Activated CD4-positive, alpha-beta T cell treated with anti-CD3 and anti-CD28 coated beads, Interleukin-2, amount 50 U/mL, for 4 hours (primary cell): ENCODE results near the gene SHISA5.
"Not testable (repeated sequence)": the region's sequence is repeated elsewhere in the genome, so short reads cannot be mapped to it uniquely, and the experiment has no call there.

Experiments used
- DNase-seq, 2 experiments: peaks; one replicate each; pipeline ENCODE4 v3.0.0-alpha.2; 2020

SHISA5 gene

GRCh38 chr3:48476426-48477053 lies 27.4 kb downstream of the SHISA5 start:
- no peak for DNase-seq

GRCh38 chr3:48475188-48475587 lies 28.8 kb downstream of the SHISA5 start:
- no peak for DNase-seq

- no peak for DNase-seq
Observed at GRCh38 chr3:48474619-48475018, 29.4 kb downstream of the SHISA5 start.

GRCh38 chr3:48474031-48474430 lies 29.9 kb downstream of the SHISA5 start:
- not testable (repeated sequence) for DNase-seq

- no peak for DNase-seq
Observed at GRCh38 chr3:48473617-48473952, 30.4 kb downstream of the SHISA5 start.

GRCh38 chr3:48472923-48473616 lies 30.9 kb downstream of the SHISA5 start:
- DNase-seq = peak; percentile 93

GRCh38 chr3:48472673-48472922 lies 31.4 kb downstream of the SHISA5 start:
- DNase-seq = peak in 1 of 2 experiments; percentile 10

GRCh38 chr3:48470286-48470685 lies 33.7 kb downstream of the SHISA5 start:
- no peak for DNase-seq

- DNase-seq = no peak
Observed at GRCh38 chr3:48469046-48469915, 34.7 kb downstream of the SHISA5 start.

GRCh38 chr3:48468329-48468731 lies 35.6 kb downstream of the SHISA5 start:
- DNase-seq = no peak

- no peak for DNase-seq
Observed at GRCh38 chr3:48467473-48468267, 36.3 kb downstream of the SHISA5 start.

GRCh38 chr3:48467110-48467454 lies 36.9 kb downstream of the SHISA5 start:
- no peak for DNase-seq

GRCh38 chr3:48466386-48467109 lies 37.4 kb downstream of the SHISA5 start:
- peak in 1 of 2 experiments; percentile 25 for DNase-seq

- peak; percentile 74 to 76 for DNase-seq
Observed at GRCh38 chr3:48465531-48466378, 38.2 kb downstream of the SHISA5 start.

- no peak for DNase-seq
Observed at GRCh38 chr3:48465237-48465530, 38.8 kb downstream of the SHISA5 start.

- DNase-seq = no peak
Observed at GRCh38 chr3:48464713-48465221, 39.2 kb downstream of the SHISA5 start.

GRCh38 chr3:48463703-48464102 lies 40.3 kb downstream of the SHISA5 start:
- no peak for DNase-seq

GRCh38 chr3:48461767-48462166 lies 42.2 kb downstream of the SHISA5 start:
- DNase-seq = not testable (repeated sequence)

GRCh38 chr3:48460517-48460902 lies 43.5 kb downstream of the SHISA5 start:
- DNase-seq = no peak

GRCh38 chr3:48459773-48460516 lies 44.0 kb downstream of the SHISA5 start:
- DNase-seq = no peak

- DNase-seq = no peak
Observed at GRCh38 chr3:48459331-48459730, 44.6 kb downstream of the SHISA5 start.
